ENCODE measurements around the gene SNAPC4. TPM values are rescaled to one million over a fixed set of nuclear protein-coding genes. Genes with fewer than 3 reads are reported as not detected.

The SNAPC4 gene
- total RNA-seq, 1 donor from 2014 or later, result 9.4 TPM

GRCh38 chr9:136373300-136374182, 26.4 kb downstream of the SNAPC4 start, which contains the start of gene CARD9:
TSS of gene CARD9 (minus strand) at chr9:136373669. CDS start at chr9:136372078, 1,591 bp downstream.
- intact Hi-C loops (cut with DNase I), result no loop called here
- TF ChIP-seq CTCF (IDR thresholded peaks at IDR 0.05), result no peak
- peak within 1 kb of the TSS; percentile 25 to 41 for H3K4me3 ChIP-seq
- peak within 1 kb of the TSS in 1 of 2 donors; percentile 13 for H3K27ac ChIP-seq
- no peak for DNase-seq (ENCODE audit: low spot score in 2 of 2)
- H3K27me3 ChIP-seq, result no peaks in the 10 kb centered on the region
- no peaks in the 10 kb centered on the region for H3K4me1 ChIP-seq
- H3K36me3 ChIP-seq, result peaks cover 0 to 6% of the 10 kb centered on the region in 2 donors
- H3K9me3 ChIP-seq, result no peaks in the 10 kb centered on the region

- Histone ChIP-seq H3K4me1 (no peaks in the 10 kb centered on the region), H3K27ac (peak overlapping the region in 1 of 2 donors; percentile 13), H3K4me3 (peak overlapping the region; percentile 25 to 41), H3K9me3 (no peaks in the 10 kb centered on the region), H3K36me3 (no peaks in the 10 kb centered on the region), H3K27me3 (no peaks in the 10 kb centered on the region)
- intact Hi-C loops (cut with DNase I), result no loop called here
- no peak for TF ChIP-seq CTCF (IDR thresholded peaks at IDR 0.05)
- DNase-seq (ENCODE audit: low spot score in 2 of 2), result peak in 1 of 2 donors; percentile 80
Measured at GRCh38 chr9:136372561-136373299, 27.2 kb downstream of the SNAPC4 start.

GRCh38 chr9:136372006-136372405, 28.0 kb downstream of the SNAPC4 start:
- Histone ChIP-seq H3K4me3 (no peak overlapping the region), H3K9me3 (no peaks in the 10 kb centered on the region), H3K4me1 (no peaks in the 10 kb centered on the region), H3K36me3 (no peaks in the 10 kb centered on the region), H3K27ac (no peak overlapping the region), H3K27me3 (no peaks in the 10 kb centered on the region)
- intact Hi-C loops (cut with DNase I), result no loop called here
- DNase-seq (ENCODE audit: low spot score in 2 of 2), result no peak
- TF ChIP-seq CTCF (IDR thresholded peaks at IDR 0.05), result no peak

GRCh38 chr9:136371533-136371880, 28.5 kb downstream of the SNAPC4 start:
- H3K27ac ChIP-seq, result no peak overlapping the region
- H3K36me3 ChIP-seq, result no peaks in the 10 kb centered on the region
- no peaks in the 10 kb centered on the region for H3K27me3 ChIP-seq
- intact Hi-C loops (cut with DNase I), result no loop called here
- H3K4me3 ChIP-seq, result no peak overlapping the region
- no peaks in the 10 kb centered on the region for H3K9me3 ChIP-seq
- no peak for TF ChIP-seq CTCF (IDR thresholded peaks at IDR 0.05)
- no peak for DNase-seq (ENCODE audit: low spot score in 2 of 2)
- no peaks in the 10 kb centered on the region for H3K4me1 ChIP-seq

GRCh38 chr9:136370687-136371532, 29.1 kb downstream of the SNAPC4 start:
- Histone ChIP-seq H3K4me3 (no peak overlapping the region), H3K27ac (no peak overlapping the region), H3K36me3 (no peaks in the 10 kb centered on the region), H3K27me3 (no peaks in the 10 kb centered on the region), H3K9me3 (no peaks in the 10 kb centered on the region), H3K4me1 (no peaks in the 10 kb centered on the region)
- TF ChIP-seq CTCF (IDR thresholded peaks at IDR 0.05), result no peak
- DNase-seq (ENCODE audit: low spot score in 2 of 2), result no peak
- intact Hi-C loops (cut with DNase I), result no loop called here
